Dermis lymphatic vessel endothelial cell (primary cell): ENCODE results near the gene AAGAB. TPM values are rescaled to one million over a fixed set of nuclear protein-coding genes. Genes with fewer than 3 reads are reported as not detected.

ENCODE experiments used
- total RNA-seq: library from RNA; depleted of rRNA; stranded (reverse); fragments of >200 nt; gene quantifications from 2 replicates; pipeline ENCODE4 v1.2.1, GENCODE V29; 2014

The AAGAB gene, protein sequence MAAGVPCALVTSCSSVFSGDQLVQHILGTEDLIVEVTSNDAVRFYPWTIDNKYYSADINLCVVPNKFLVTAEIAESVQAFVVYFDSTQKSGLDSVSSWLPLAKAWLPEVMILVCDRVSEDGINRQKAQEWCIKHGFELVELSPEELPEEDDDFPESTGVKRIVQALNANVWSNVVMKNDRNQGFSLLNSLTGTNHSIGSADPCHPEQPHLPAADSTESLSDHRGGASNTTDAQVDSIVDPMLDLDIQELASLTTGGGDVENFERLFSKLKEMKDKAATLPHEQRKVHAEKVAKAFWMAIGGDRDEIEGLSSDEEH
- total RNA-seq: 32.3 and 35.6 TPM in 2 replicates

DNA sequence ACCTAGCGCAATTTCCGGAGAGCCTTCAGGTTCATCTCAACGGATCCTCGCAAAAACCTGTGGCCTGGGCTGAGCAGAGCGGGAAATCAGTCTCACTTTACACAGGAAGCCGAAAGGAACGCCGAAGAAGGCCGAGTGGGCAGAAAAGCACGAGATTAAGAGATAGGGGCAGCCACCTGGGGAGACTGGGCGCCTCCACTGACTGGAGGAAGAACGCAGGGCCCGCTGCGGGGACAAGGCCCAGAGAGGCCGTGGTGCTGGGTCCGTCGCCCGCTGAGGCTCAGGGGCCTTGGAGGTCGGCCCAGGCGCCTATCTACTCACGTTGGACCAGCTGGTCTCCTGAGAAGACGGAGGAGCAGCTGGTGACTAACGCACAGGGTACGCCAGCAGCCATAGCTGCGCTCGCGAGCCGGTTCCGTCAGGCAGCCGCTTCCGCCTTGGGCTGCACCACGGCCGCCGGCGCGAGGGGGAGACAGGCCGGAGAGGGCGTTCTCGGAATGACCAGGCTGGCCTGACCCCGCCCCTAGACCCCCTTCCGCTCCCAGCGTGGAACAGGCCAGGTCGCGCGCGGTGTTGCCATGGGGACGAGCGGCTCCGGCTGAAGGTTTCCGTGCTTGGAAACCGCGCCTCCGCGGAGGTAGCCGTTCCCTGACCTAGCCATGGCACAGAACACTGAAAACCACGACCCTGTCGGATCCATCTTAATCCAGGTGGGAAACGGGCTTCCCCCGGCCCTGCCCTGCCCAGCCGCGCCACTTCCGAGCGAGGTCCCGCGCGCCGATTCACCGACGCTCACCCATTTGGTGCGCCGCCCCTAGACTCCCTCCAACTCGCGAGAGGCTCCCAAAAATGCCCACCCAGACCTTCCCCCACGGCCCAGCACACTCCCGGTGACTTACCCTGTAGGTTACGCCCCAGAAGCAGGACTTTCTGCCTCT, at the start of gene AAGAB, which contains the start of gene IQCH:
TSS of gene AAGAB (minus strand) at position 424 of the 938 bp plus-strand sequence. CDS start at position 394, 30 bp downstream.
TSS of gene IQCH (plus strand) at position 549 of the 938 bp plus-strand sequence. CDS start at position 660, 111 bp downstream.

Other genes with a start within 250 kb of the AAGAB start
- 6.1 and 9.2 TPM in 2 replicates for gene SMAD3, start 189.1 kb downstream of the AAGAB start, total RNA-seq
- 0.54 and 0.69 TPM in 2 replicates for gene IQCH, start 125 bp upstream of the AAGAB start, total RNA-seq